Ishikawa (cell line): ENCODE data around the gene DEDD2.

Experiments used
- TCF12 ChIP-seq: IDR thresholded peaks from 2 replicates; pipeline ENCODE4 v1.6.1; 2012; ENCODE audit warnings: low read depth
- YY1 ChIP-seq: IDR thresholded peaks from 2 replicates; pipeline ENCODE4 v1.6.1; 2012; ENCODE audit warnings: low read depth
- TF ChIP-seq, protein P1 (sequence below): IDR thresholded peaks from 2 replicates; pipeline ENCODE4 v1.6.1; 2012; ENCODE audit warnings: low read depth, mild to moderate bottlenecking

DNA sequence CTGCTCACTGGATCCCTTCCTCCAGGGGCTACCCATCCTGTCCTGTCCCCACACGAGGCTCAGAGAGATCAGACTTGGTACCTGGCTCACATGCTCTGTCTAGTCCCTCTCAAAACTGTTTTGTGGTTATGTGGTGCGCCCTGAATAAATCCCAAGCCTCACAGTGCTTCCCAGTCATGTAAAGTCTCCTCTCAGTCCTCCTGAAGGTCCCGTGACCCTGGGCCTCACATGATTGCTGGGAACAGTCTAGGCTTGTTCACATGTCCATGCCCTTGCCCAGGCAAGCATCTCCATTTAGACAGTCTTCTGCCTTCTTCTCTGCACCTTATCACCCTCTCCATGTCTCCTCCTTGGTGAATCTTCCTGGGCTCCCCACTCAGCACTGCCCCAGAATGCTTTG, 49.3 kb downstream of the DEDD2 start:
- TF ChIP-seq YY1 (no peak), TCF12 (no peak)
- TF ChIP-seq, protein P1, sequence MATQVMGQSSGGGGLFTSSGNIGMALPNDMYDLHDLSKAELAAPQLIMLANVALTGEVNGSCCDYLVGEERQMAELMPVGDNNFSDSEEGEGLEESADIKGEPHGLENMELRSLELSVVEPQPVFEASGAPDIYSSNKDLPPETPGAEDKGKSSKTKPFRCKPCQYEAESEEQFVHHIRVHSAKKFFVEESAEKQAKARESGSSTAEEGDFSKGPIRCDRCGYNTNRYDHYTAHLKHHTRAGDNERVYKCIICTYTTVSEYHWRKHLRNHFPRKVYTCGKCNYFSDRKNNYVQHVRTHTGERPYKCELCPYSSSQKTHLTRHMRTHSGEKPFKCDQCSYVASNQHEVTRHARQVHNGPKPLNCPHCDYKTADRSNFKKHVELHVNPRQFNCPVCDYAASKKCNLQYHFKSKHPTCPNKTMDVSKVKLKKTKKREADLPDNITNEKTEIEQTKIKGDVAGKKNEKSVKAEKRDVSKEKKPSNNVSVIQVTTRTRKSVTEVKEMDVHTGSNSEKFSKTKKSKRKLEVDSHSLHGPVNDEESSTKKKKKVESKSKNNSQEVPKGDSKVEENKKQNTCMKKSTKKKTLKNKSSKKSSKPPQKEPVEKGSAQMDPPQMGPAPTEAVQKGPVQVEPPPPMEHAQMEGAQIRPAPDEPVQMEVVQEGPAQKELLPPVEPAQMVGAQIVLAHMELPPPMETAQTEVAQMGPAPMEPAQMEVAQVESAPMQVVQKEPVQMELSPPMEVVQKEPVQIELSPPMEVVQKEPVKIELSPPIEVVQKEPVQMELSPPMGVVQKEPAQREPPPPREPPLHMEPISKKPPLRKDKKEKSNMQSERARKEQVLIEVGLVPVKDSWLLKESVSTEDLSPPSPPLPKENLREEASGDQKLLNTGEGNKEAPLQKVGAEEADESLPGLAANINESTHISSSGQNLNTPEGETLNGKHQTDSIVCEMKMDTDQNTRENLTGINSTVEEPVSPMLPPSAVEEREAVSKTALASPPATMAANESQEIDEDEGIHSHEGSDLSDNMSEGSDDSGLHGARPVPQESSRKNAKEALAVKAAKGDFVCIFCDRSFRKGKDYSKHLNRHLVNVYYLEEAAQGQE: no peak
